AG04450 (cell line): ENCODE measurements around the gene PPP3CA. TPM values are rescaled to one million over a fixed set of nuclear protein-coding genes. Genes with fewer than 3 reads are reported as not detected.

Experiments used
- CTCF ChIA-PET: fragments of 300-600, 350-600 bp; formaldehyde crosslinking; extraction: SDS; loops from one replicate; lab custom pipeline; 2022; ENCODE audit warnings: antibody characterized with exemption, inconsistent platforms; lab: Charles Lee
- POLR2A ChIA-PET: fragments of 350-600 bp; formaldehyde crosslinking; extraction: SDS; loops from one replicate; lab custom pipeline; 2021; ENCODE audit warnings: antibody characterized with exemption, inconsistent platforms; lab: Yijun Ruan, JAX
- DNase-seq: peaks from one replicate; pipeline ENCODE4 v3.0.0-alpha.2; 2011; ENCODE audit warnings: low read depth, low spot score
- H3K27ac ChIP-seq: one replicate; pipeline ENCODE4 v1.5.1; 2012; ENCODE audit warnings: low read depth, low read length, control low read depth
- H3K27me3 ChIP-seq: one replicate; pipeline ENCODE4 v1.6.0; 2012; ENCODE audit warnings: low read length; ENCODE audit not compliant: control insufficient read depth, insufficient read depth
- H3K4me3 ChIP-seq: 2 replicates; pipeline ENCODE4 v1.5.1; 2011; ENCODE audit warnings: mild to moderate bottlenecking, low read depth, low read length, control low read depth
- H3K9me3 ChIP-seq: 2 replicates; pipeline ENCODE4 v1.5.1; 2012; ENCODE audit warnings: low read length; ENCODE audit not compliant: control insufficient read depth, insufficient read depth
- CTCF ChIP-seq: IDR thresholded peaks from 2 replicates; pipeline ENCODE4 v1.5.1; 2011; ENCODE audit warnings: low read depth, low read length, control low read depth, inconsistent platforms
- polyA plus RNA-seq: library from polyadenylated mRNA; depleted of rRNA; stranded (reverse); fragments of >200 nt; gene quantifications from 2 replicates; pipeline ENCODE4 v1.2.3, GENCODE V29; 2011

PPP3CA gene
- polyA plus RNA-seq, 1 experiment = 38.7 TPM

GRCh38 chr4:101218346-101218745 is 129.0 kb downstream of the PPP3CA start:
- POLR2A ChIA-PET = no interaction called here
- Histone ChIP-seq H3K27ac (no peak overlapping the region), H3K9me3 (no peaks in the 10 kb centered on the region), H3K4me3 (no peak overlapping the region), H3K27me3 (no peaks in the 10 kb centered on the region)
- TF ChIP-seq CTCF = no peak
- CTCF ChIA-PET = no interaction called here
- DNase-seq = no peak

- POLR2A ChIA-PET = no interaction called here
Observed at GRCh38 chr4:101217353-101218031, 129.8 kb downstream of the PPP3CA start.

GRCh38 chr4:101211146-101211553 is 136.2 kb downstream of the PPP3CA start:
- no peaks in the 10 kb centered on the region for H3K9me3 ChIP-seq
- DNase-seq = no peak
- ChIA-PET CTCF (no interaction called here), POLR2A (no interaction called here)
- H3K27ac ChIP-seq = no peak overlapping the region
- H3K4me3 ChIP-seq = no peak overlapping the region
- H3K27me3 ChIP-seq = no peaks in the 10 kb centered on the region
- TF ChIP-seq CTCF = no peak

More at GRCh38 chr4:101217353-101218031, 129.8 kb downstream of the PPP3CA start:
- H3K9me3 ChIP-seq = no peaks in the 10 kb centered on the region
- TF ChIP-seq CTCF = no peak
- no peaks in the 10 kb centered on the region for H3K27me3 ChIP-seq
- no peak for DNase-seq
- H3K4me3 ChIP-seq = no peak overlapping the region
- CTCF ChIA-PET = no interaction called here
- no peak overlapping the region for H3K27ac ChIP-seq

- ChIA-PET POLR2A (no interaction called here), CTCF (no interaction called here)
- Histone ChIP-seq H3K4me3 (no peak overlapping the region), H3K27me3 (no peaks in the 10 kb centered on the region), H3K9me3 (no peaks in the 10 kb centered on the region), H3K27ac (no peak overlapping the region)
- no peak for TF ChIP-seq CTCF
- no peak for DNase-seq
Observed at GRCh38 chr4:101210331-101210730, 137.0 kb downstream of the PPP3CA start.

- H3K4me3 ChIP-seq = no peak overlapping the region
- H3K27me3 ChIP-seq = no peaks in the 10 kb centered on the region
- no peak for TF ChIP-seq CTCF
- POLR2A ChIA-PET = no interaction called here
- DNase-seq = no peak
- CTCF ChIA-PET = no interaction called here
- H3K27ac ChIP-seq = no peak overlapping the region
- H3K9me3 ChIP-seq = no peaks in the 10 kb centered on the region
Observed at GRCh38 chr4:101208171-101208570, 139.2 kb downstream of the PPP3CA start.
